ENCODE measurements around the gene MCM10. TPM values are rescaled to one million over a fixed set of nuclear protein-coding genes. Genes with fewer than 3 reads are reported as not detected.

The MCM10 gene
- total RNA-seq, 4 donors from 2014 or later: 0.36 to 1.7 (median 1.2) TPM

DNA sequence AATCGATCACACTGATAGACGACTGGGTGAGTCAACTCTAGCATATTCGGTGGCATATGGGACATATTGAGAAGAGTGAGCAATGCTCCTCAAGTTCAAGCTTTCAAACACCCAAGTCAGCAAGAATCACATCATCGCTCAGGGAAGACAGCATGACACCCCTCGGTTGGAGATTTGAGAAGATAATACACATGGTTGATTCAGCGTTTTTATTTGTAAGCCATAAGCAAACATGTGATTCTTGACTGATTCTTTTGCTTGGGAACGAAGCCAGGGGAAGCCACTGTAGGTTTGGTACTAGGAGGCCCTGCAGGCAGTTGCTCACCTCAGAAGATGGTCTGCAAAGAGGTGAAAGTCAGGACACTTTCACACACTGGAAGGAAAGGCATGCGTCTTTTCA lies 60.2 kb downstream of the MCM10 start:
- H3K9me3 ChIP-seq: no peaks in the 10 kb centered on the region
- TF ChIP-seq EP300 (IDR thresholded peaks at IDR 0.05): no peak
- TF ChIP-seq POLR2A (IDR thresholded peaks at IDR 0.05): no peak
- no peak for TF ChIP-seq POLR2AphosphoS5 (IDR thresholded peaks at IDR 0.05)
- TF ChIP-seq, protein P1, sequence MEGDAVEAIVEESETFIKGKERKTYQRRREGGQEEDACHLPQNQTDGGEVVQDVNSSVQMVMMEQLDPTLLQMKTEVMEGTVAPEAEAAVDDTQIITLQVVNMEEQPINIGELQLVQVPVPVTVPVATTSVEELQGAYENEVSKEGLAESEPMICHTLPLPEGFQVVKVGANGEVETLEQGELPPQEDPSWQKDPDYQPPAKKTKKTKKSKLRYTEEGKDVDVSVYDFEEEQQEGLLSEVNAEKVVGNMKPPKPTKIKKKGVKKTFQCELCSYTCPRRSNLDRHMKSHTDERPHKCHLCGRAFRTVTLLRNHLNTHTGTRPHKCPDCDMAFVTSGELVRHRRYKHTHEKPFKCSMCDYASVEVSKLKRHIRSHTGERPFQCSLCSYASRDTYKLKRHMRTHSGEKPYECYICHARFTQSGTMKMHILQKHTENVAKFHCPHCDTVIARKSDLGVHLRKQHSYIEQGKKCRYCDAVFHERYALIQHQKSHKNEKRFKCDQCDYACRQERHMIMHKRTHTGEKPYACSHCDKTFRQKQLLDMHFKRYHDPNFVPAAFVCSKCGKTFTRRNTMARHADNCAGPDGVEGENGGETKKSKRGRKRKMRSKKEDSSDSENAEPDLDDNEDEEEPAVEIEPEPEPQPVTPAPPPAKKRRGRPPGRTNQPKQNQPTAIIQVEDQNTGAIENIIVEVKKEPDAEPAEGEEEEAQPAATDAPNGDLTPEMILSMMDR (IDR thresholded peaks at IDR 0.05): no peak
- H3K4me3 ChIP-seq: no peak overlapping the region
- no peak overlapping the region for H3K27ac ChIP-seq
- WGBS: 85% methylated on average over 8 of the region's 8 CpGs
- no peaks in the 10 kb centered on the region for H3K36me3 ChIP-seq
- no peaks in the 10 kb centered on the region for H3K27me3 ChIP-seq
- H3K4me1 ChIP-seq: no peaks in the 10 kb centered on the region
- no peak for DNase-seq (ENCODE audit: low spot score in 2 of 2)

DNA sequence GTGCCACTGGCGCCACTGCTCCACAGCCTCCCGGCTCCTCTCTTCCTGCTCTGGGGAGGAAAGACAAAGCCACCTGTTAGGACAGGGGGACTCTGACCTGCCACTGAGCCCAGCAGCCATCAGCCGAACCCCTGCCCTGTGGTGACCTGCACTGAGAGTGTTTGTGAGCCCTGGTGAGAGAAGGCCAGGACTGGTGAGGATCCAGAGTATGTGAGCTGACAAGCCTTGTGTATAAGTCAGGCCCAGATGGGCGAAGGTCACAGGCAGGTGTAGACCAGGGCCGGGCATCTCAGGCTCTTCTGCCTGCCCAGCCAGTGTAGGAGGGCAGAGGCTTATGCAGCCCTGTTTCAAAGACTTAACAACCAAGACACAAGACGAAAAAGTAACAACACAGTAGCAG lies 60.8 kb downstream of the MCM10 start:
- TF ChIP-seq EP300 (IDR thresholded peaks at IDR 0.05) (no peak), POLR2A (IDR thresholded peaks at IDR 0.05) (no peak), POLR2AphosphoS5 (IDR thresholded peaks at IDR 0.05) (no peak)
- TF ChIP-seq, protein P1 (IDR thresholded peaks at IDR 0.05): no peak
- Histone ChIP-seq H3K27ac (no peak overlapping the region), H3K4me3 (no peak overlapping the region), H3K27me3 (no peaks in the 10 kb centered on the region), H3K36me3 (no peaks in the 10 kb centered on the region), H3K9me3 (no peaks in the 10 kb centered on the region), H3K4me1 (no peaks in the 10 kb centered on the region)
- 88% methylated on average over 6 of the region's 6 CpGs for WGBS
- no peak for DNase-seq (ENCODE audit: low spot score in 2 of 2)

DNA sequence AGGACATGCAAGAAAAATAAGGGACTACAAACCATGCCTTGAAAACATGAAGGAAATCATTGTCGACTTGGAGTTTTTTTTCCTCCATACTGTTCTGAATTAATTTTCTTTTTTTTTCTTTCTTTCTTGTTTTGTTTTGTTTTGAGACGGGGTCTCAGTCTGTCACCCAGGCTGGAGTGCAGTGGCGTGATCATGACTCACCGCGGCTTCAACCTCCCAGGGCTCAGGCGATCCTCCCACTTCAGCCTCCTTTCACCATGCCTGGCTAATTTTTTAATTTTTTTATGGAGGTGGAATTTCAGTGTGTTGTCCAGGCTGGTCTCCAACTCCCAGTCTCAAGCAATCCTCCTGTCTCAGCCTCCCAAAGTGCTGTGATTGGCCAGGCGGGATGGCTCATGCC lies 61.2 kb downstream of the MCM10 start:
- no peaks in the 10 kb centered on the region for H3K27me3 ChIP-seq
- TF ChIP-seq, protein P1 (IDR thresholded peaks at IDR 0.05): no peak
- TF ChIP-seq POLR2AphosphoS5 (IDR thresholded peaks at IDR 0.05) (no peak), EP300 (IDR thresholded peaks at IDR 0.05) (no peak), POLR2A (IDR thresholded peaks at IDR 0.05) (no peak)
- no peak overlapping the region for H3K4me3 ChIP-seq
- no peak for DNase-seq (ENCODE audit: low spot score in 2 of 2)
- WGBS: 91% methylated on average over 7 of the region's 7 CpGs
- H3K27ac ChIP-seq: no peak overlapping the region
- no peaks in the 10 kb centered on the region for H3K9me3 ChIP-seq
- no peaks in the 10 kb centered on the region for H3K36me3 ChIP-seq
- H3K4me1 ChIP-seq: no peaks in the 10 kb centered on the region

DNA sequence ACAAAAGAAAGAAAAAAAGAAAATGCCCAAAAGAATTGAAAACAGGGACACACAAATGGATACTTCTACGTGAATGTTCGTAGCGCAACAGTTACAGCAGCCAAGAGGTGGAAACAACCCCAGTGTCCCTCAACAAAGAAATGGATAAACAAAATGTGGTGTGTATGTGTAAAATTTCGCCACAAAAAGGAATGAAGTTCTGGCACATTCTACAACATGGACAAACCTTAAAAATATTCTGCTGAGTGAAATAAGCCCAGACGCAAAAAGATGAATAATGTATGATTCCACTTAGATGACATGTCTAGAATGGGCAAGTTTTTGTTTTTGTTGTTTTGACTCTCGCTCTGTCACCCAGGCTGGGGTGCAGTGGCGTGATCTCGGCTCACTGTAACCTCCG lies 61.9 kb downstream of the MCM10 start:
- no peak for TF ChIP-seq POLR2AphosphoS5 (IDR thresholded peaks at IDR 0.05)
- TF ChIP-seq EP300 (IDR thresholded peaks at IDR 0.05): no peak
- TF ChIP-seq, protein P1 (IDR thresholded peaks at IDR 0.05): no peak
- TF ChIP-seq POLR2A (IDR thresholded peaks at IDR 0.05): no peak
- H3K27me3 ChIP-seq: no peaks in the 10 kb centered on the region
- no peak for DNase-seq (ENCODE audit: low spot score in 2 of 2)
- 88% methylated on average over 9 of the region's 9 CpGs for WGBS
- H3K9me3 ChIP-seq: no peaks in the 10 kb centered on the region
- no peaks in the 10 kb centered on the region for H3K4me1 ChIP-seq
- no peaks in the 10 kb centered on the region for H3K36me3 ChIP-seq
- H3K4me3 ChIP-seq: no peak overlapping the region
- H3K27ac ChIP-seq: no peak overlapping the region

GRCh38 chr10:13224210-13224995 lies 63.0 kb downstream of the MCM10 start:
- Histone ChIP-seq H3K27ac (no peak overlapping the region), H3K4me1 (no peaks in the 10 kb centered on the region), H3K27me3 (no peaks in the 10 kb centered on the region), H3K4me3 (no peak overlapping the region), H3K36me3 (no peaks in the 10 kb centered on the region), H3K9me3 (no peaks in the 10 kb centered on the region)
- 93% methylated on average over 11 of the region's 11 CpGs for WGBS
- DNase-seq (ENCODE audit: low spot score in 2 of 2): no peak
- TF ChIP-seq POLR2A (IDR thresholded peaks at IDR 0.05): no peak
- TF ChIP-seq, protein P1 (IDR thresholded peaks at IDR 0.05): no peak
- TF ChIP-seq EP300 (IDR thresholded peaks at IDR 0.05): no peak
- no peak for TF ChIP-seq POLR2AphosphoS5 (IDR thresholded peaks at IDR 0.05)
